GM23338 (cell line): Measurements from ENCODE around the gene SMIM26. TPM values are rescaled to one million over a fixed set of nuclear protein-coding genes. Genes with fewer than 3 reads are reported as not detected.

Experiments
- ATAC-seq: fragments of 200-7000 bp; cut with Tn5 transposase; 3 replicates; pipeline ENCODE4 v1.9.1; 2020
- DNase-seq: peaks from one replicate; pipeline ENCODE4 v3.0.0-alpha.2; 2015; ENCODE audit warnings: low spot score
- H2AFZ ChIP-seq: fragments of 200-600 bp; sonication (generic); 2 replicates; pipeline ENCODE4 v1.8.0; 2016; ENCODE audit warnings: antibody characterized with exemption, mild to moderate bottlenecking, moderate library complexity
- H3F3A ChIP-seq: fragments of 200-600 bp; sonication (generic); replicated peaks from 2 replicates; pipeline ENCODE4 v1.8.0; 2017; ENCODE audit warnings: antibody characterized with exemption, mixed run types, low read depth
- H3K27ac ChIP-seq: fragments of 200-600 bp; sonication (generic); 2 replicates; pipeline ENCODE4 v1.6.1; 2016; ENCODE audit warnings: low read depth
- H3K27me3 ChIP-seq: fragments of 200-600 bp; sonication (generic); 2 replicates; pipeline ENCODE4 v1.8.0; 2016; ENCODE audit warnings: mild to moderate bottlenecking, mixed run types, moderate library complexity; ENCODE audit not compliant: insufficient read depth
- H3K36me3 ChIP-seq: fragments of 200-600 bp; sonication (generic); 2 replicates; pipeline ENCODE4 v1.8.0; 2016; ENCODE audit warnings: mild to moderate bottlenecking; ENCODE audit not compliant: insufficient read depth
- H3K4me1 ChIP-seq: fragments of 200-600 bp; sonication (generic); 2 replicates; pipeline ENCODE4 v1.8.0; 2016; ENCODE audit warnings: mild to moderate bottlenecking, moderate library complexity; ENCODE audit not compliant: insufficient read depth
- H3K4me2 ChIP-seq: fragments of 200-600 bp; sonication (generic); 2 replicates; pipeline ENCODE4 v1.7.1; 2017; ENCODE audit warnings: mixed run types
- H3K4me3 ChIP-seq: fragments of 200-600 bp; sonication (generic); 2 replicates; pipeline ENCODE4 v1.6.1; 2016; ENCODE audit warnings: mixed run types
- H3K79me2 ChIP-seq: fragments of 200-600 bp; sonication (generic); replicated peaks from 2 replicates; pipeline ENCODE4 v1.8.0; 2017; ENCODE audit warnings: mild to moderate bottlenecking; ENCODE audit not compliant: insufficient read depth
- H3K9me2 ChIP-seq: fragments of 200-600 bp; sonication (generic); 2 replicates; pipeline ENCODE4 v1.8.0; 2017; ENCODE audit not compliant: insufficient read depth
- H4K20me1 ChIP-seq: fragments of 200-600 bp; sonication (generic); replicated peaks from 2 replicates; pipeline ENCODE4 v1.8.0; 2017; ENCODE audit warnings: mild to moderate bottlenecking; ENCODE audit not compliant: insufficient read depth
- H3K27ac Mint-ChIP-seq: 2 replicates; pipeline ENCODE4 v1.8.0; 2020; ENCODE audit warnings: inconsistent platforms, mild to moderate bottlenecking, moderate library complexity, mixed read lengths
- H3K27me3 Mint-ChIP-seq: 3 replicates; pipeline ENCODE4 v1.8.0; 2022; ENCODE audit warnings: low read depth, mild to moderate bottlenecking, moderate library complexity, mixed read lengths, inconsistent platforms; ENCODE audit not compliant: insufficient read depth, poor library complexity
- H3K36me3 Mint-ChIP-seq: 3 replicates; pipeline ENCODE4 v1.8.0; 2021; ENCODE audit warnings: low read depth, mild to moderate bottlenecking, inconsistent platforms, moderate library complexity, mixed read lengths
- H3K4me1 Mint-ChIP-seq: 3 replicates; pipeline ENCODE4 v1.8.0; 2020; ENCODE audit warnings: mild to moderate bottlenecking, inconsistent platforms, mixed read lengths
- H3K4me3 Mint-ChIP-seq: 3 replicates; pipeline ENCODE4 v1.8.0; 2021; ENCODE audit warnings: moderate library complexity, mild to moderate bottlenecking, inconsistent platforms, mixed read lengths
- H3K9me3 Mint-ChIP-seq: 3 replicates; pipeline ENCODE4 v1.8.0; 2020; ENCODE audit warnings: moderate library complexity, mild to moderate bottlenecking, inconsistent platforms, mixed read lengths
- CREB1 ChIP-seq: fragments of 250-450 bp; sonication (Bioruptor Pico); IDR thresholded peaks from 2 replicates; pipeline ENCODE4 v1.5.0; 2020; ENCODE audit warnings: low read depth, mild to moderate bottlenecking, moderate library complexity
- ETS1 ChIP-seq: IDR thresholded peaks from 2 replicates; pipeline ENCODE4 v1.6.1; 2016; ENCODE audit warnings: antibody characterized with exemption
- EZH2 ChIP-seq: fragments of 200-600 bp; sonication (generic); IDR thresholded peaks from one replicate; pipeline ENCODE4 v1.8.0; 2017; ENCODE audit warnings: antibody characterized with exemption, mild to moderate bottlenecking, low read depth; ENCODE audit not compliant: unreplicated experiment
- EZH2phosphoT487 ChIP-seq: fragments of 200-600 bp; sonication (generic); IDR thresholded peaks from one replicate; pipeline ENCODE4 v1.8.1; 2018; ENCODE audit warnings: antibody characterized with exemption; ENCODE audit not compliant: unreplicated experiment
- JUNB ChIP-seq: IDR thresholded peaks from one replicate; pipeline ENCODE4 v1.6.1; 2016; ENCODE audit warnings: antibody characterized with exemption; ENCODE audit not compliant: unreplicated experiment
- NANOG ChIP-seq: IDR thresholded peaks from 2 replicates; pipeline ENCODE4 v1.6.1; 2016; ENCODE audit warnings: antibody characterized with exemption, borderline replicate concordance
- POLR2AphosphoS5 ChIP-seq: IDR thresholded peaks from 2 replicates; pipeline ENCODE4 v1.6.1; 2016; ENCODE audit warnings: antibody characterized with exemption, low read depth
- REST ChIP-seq: IDR thresholded peaks from one replicate; pipeline ENCODE4 v1.6.1; 2018; ENCODE audit warnings: antibody characterized with exemption; ENCODE audit not compliant: unreplicated experiment
- STAT1 ChIP-seq: IDR thresholded peaks from one replicate; pipeline ENCODE4 v1.6.1; 2016; ENCODE audit warnings: antibody characterized with exemption; ENCODE audit not compliant: unreplicated experiment
- ZNF462 ChIP-seq: fragments of 250-450 bp; sonication (Bioruptor Pico); IDR thresholded peaks from 2 replicates; pipeline ENCODE4 v1.5.0; 2020; ENCODE audit warnings: mild to moderate bottlenecking, moderate library complexity
- polyA plus RNA-seq: library from polyadenylated mRNA; unstranded; fragments of >200 nt; fragmentation: Nextera tagmentation; extraction: Ambion mirVana; gene quantifications from 2 replicates; pipeline ENCODE4 v1.2.1, GENCODE V29; 2016
- total RNA-seq: library from RNA; depleted of rRNA; stranded (reverse); fragments of >200 nt; shearing (Covaris generic); gene quantifications from 2 replicates; pipeline ENCODE4 v1.2.3, GENCODE V29; 2014
- TF ChIP-seq, protein P1 (sequence below), 2 experiments: fragments of 200-600 bp in 1 of 2; sonication (generic) in 1 of 2; conservative IDR thresholded peaks; 2 replicates each; pipeline versions ENCODE4 v1.5.1 to v1.6.1; 2016 to 2017; ENCODE audit warnings: antibody characterized with exemption in 2 of 2, low read depth in 2 of 2, mild to moderate bottlenecking in 2 of 2, moderate library complexity in 1 of 2

The SMIM26 gene
- total and polyA plus RNA-seq, 2 experiments from 2014 or later, result 94.3 to 308 TPM

DNA sequence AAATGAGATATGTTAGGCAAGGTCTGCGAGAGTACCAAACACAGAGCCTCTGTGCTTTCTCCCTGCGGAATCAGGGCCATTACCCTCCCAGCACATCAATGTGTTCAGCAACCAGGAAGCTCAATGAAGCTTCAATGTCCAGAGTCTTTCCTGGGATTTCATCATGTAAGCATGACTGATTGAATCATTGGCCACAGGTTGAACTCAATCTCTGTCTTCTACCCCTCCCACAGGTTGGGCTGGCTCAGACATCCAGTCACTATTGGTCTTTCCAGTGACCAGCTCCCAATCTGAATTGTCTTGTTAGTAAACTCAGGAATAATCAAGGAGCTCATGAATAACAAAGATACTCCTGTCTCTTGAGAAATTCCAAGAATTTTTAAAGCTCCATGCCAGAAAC is 17.9 kb downstream of the SMIM26 start (continued):
- TF ChIP-seq REST (no peak), JUNB (no peak), STAT1 (no peak), EZH2phosphoT487 (no peak)

DNA sequence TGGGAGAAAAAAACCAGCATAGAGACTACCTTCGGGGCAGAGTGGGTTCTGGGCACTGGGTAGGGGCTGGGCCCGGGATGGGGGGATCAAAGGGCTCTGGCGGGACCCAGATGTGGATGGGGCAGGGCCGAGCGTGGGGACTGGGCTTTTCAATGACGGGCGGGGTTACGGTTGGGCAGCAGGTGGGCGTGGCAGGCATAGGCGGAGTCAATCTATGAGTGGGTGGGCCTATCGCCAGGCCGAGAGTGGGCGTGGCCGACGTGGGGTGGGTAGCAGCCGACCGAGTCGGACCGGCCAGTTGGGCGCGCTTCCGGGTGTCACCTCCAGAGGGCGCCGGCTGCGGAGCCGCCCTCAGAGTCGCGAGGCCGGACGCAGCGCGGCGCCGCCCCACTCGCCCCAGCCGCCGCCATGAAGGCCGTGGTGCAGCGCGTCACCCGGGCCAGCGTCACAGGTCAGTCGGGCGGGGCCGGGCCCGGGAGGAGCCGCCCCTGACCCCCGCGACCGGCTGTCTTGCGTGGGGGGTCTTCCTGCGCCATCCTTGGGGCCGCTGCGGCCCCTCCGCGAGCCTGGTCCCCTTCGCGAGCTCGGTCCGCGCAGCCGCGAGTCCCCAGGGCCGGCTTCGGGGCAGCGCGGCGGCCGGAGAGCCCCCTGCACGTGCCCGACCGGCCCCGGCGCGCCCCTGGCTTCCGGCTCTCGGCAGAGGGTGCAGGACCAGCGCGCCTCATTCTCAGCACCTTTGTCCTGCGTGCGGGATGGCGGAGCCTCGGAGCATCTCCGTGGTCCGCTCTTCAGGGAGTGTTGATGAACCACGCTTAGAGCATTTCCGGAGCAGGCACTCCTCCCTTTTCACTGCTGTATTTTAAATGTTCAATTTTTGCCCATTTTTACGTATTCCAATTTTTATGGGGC is 20.7 kb downstream of the SMIM26 start, which contains the start of gene DTD1:
Gene DTD1 (plus strand): TSS at position 390 of the 909 bp plus-strand sequence. CDS start 19 bp downstream, at position 409.
- no peaks in the 10 kb centered on the region for H3K27me3 ChIP-seq
- Mint-ChIP-seq H3K27me3 (peaks cover 3% of the 10 kb centered on the region), H3K36me3 (no peaks in the 10 kb centered on the region; the same call in 1 of the 3 replicates), H3K4me3 (peak within 1 kb of the TSS; percentile 87), H3K27ac (peak within 1 kb of the TSS; percentile 80), H3K9me3 (no peaks in the 10 kb centered on the region), H3K4me1 (peaks cover 43% of the 10 kb centered on the region)
- peaks cover 3% of the 10 kb centered on the region; the same call in 1 of the 2 replicates for H3F3A ChIP-seq
- ATAC-seq (peak; percentile 86), DNase-seq (peak; percentile 96)
- H2AFZ ChIP-seq, result peak within 1 kb of the TSS; percentile 92
- peak within 1 kb of the TSS; percentile 85 for H3K4me3 ChIP-seq
- H3K4me2 ChIP-seq, result peak within 1 kb of the TSS; percentile 91
- H3K79me2 ChIP-seq, result peaks cover 28% of the 10 kb centered on the region
- no peaks in the 10 kb centered on the region for H3K36me3 ChIP-seq
- H3K9me2 ChIP-seq, result peaks cover 5% of the 10 kb centered on the region; the same call in 1 of the 2 replicates
- H3K27ac ChIP-seq, result peak within 1 kb of the TSS; percentile 63; the same call in 1 of the 2 replicates
- H3K4me1 ChIP-seq, result peaks cover 41% of the 10 kb centered on the region
- H4K20me1 ChIP-seq, result no peaks in the 10 kb centered on the region
- TF ChIP-seq POLR2AphosphoS5 (peak; percentile 56), ETS1 (no peak), NANOG (no peak), JUNB (no peak), CREB1 (CRISPR knock-in tag) (peak; percentile 77), EZH2 (no peak), ZNF462 (no peak)
- TF ChIP-seq, protein P1, sequence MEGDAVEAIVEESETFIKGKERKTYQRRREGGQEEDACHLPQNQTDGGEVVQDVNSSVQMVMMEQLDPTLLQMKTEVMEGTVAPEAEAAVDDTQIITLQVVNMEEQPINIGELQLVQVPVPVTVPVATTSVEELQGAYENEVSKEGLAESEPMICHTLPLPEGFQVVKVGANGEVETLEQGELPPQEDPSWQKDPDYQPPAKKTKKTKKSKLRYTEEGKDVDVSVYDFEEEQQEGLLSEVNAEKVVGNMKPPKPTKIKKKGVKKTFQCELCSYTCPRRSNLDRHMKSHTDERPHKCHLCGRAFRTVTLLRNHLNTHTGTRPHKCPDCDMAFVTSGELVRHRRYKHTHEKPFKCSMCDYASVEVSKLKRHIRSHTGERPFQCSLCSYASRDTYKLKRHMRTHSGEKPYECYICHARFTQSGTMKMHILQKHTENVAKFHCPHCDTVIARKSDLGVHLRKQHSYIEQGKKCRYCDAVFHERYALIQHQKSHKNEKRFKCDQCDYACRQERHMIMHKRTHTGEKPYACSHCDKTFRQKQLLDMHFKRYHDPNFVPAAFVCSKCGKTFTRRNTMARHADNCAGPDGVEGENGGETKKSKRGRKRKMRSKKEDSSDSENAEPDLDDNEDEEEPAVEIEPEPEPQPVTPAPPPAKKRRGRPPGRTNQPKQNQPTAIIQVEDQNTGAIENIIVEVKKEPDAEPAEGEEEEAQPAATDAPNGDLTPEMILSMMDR (conservative IDR thresholded peaks at IDR 0.05; ENCODE audit: low read depth in 2 of 2), result peak; percentile 51 to 63
